Vagina (tissue), 2 donors: Measurements from ENCODE around the gene CALN1.

Experiments
- POLR2A ChIP-seq, 2 donors: fragments of 450-650 bp; IDR thresholded peaks; one replicate each; pipeline ENCODE4 v1.6.1; 2017; ENCODE audit warnings: antibody characterized with exemption in 2 of 2, mild to moderate bottlenecking in 2 of 2, moderate library complexity in 2 of 2
- TF ChIP-seq, protein P1 (sequence below), 3 experiments: fragments of 450-650 bp in 2 of 3; fragments of 200-600 bp in 1 of 3; sonication (generic) in 1 of 3; IDR thresholded peaks; one replicate each; pipeline ENCODE4 v1.5.1; 2017 to 2019; ENCODE audit warnings: antibody characterized with exemption in 3 of 3, mild to moderate bottlenecking in 2 of 3, moderate library complexity in 2 of 3

GRCh38 chr7:72234086-72234485 lies 178.1 kb downstream of the CALN1 start:
- TF ChIP-seq, protein P1, sequence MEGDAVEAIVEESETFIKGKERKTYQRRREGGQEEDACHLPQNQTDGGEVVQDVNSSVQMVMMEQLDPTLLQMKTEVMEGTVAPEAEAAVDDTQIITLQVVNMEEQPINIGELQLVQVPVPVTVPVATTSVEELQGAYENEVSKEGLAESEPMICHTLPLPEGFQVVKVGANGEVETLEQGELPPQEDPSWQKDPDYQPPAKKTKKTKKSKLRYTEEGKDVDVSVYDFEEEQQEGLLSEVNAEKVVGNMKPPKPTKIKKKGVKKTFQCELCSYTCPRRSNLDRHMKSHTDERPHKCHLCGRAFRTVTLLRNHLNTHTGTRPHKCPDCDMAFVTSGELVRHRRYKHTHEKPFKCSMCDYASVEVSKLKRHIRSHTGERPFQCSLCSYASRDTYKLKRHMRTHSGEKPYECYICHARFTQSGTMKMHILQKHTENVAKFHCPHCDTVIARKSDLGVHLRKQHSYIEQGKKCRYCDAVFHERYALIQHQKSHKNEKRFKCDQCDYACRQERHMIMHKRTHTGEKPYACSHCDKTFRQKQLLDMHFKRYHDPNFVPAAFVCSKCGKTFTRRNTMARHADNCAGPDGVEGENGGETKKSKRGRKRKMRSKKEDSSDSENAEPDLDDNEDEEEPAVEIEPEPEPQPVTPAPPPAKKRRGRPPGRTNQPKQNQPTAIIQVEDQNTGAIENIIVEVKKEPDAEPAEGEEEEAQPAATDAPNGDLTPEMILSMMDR (IDR thresholded peaks at IDR 0.05), result no peak
- TF ChIP-seq POLR2A (IDR thresholded peaks at IDR 0.05), result no peak
